ENCODE results near the gene DNAJC30.
"Not testable (repeated sequence)": the region's sequence is repeated elsewhere in the genome, so short reads cannot be mapped to it uniquely, and the experiment has no call there.

The DNAJC30 gene

DNA sequence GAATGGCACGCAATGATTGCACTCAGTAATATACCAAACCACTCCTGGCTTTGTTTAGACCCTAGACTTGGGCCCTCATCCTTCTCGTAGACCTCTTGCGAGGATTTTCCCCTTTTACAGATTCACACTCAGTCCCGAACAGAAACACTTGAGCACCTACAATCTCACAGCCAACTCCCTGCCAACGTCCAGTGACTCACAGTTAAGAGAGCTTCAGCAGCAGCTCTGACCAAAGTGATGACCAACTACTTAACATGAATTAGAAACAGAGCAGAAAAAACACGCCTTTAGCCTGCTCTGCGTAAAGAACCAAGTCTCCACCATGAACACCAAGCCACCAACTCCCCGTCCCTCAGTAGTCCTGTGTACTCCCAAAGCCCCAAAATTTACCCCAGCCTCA lies 2.2 kb downstream of the DNAJC30 start:
- no peak for DNase-seq (ENCODE audit: low read depth)

DNA sequence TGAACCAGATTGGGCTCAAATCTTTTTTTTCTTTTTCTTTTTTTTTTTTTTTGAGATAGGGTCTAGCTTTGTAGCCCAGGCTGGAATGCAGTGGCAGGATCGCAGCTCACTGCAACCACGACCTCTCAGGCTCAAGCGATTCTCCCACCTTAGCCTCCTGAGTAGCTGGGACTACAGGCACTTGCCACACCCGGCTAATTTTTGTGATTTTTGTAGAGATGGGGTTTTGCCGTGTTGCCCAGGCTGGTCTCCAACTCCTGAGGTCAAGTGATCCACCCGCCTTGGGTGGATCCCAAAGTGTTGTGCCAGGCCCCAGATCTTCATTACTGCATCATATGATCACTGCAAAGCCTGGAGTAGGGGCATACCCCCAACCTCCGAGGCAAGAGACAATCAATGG lies 2.8 kb downstream of the DNAJC30 start:
- DNase-seq (ENCODE audit: low read depth) = no peak

DNA sequence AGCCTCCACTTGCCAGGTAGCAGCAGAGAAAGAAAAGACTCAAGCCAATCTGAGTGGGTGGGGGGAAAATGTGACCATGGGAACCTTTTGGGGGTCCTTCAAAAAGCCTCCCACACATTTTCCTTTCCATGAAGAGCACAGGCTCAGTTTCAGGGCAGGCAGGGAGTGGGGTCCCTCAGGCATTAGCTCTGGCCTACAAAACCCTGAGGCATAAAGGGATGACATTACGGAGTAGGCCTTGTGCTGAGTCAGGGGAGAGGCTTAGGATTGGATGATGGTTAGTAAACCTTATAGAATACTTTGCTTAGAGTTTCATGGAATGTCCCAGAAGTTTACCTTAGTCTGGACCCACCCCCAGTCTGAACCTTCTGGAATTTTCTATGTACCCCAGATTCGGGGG lies 3.5 kb downstream of the DNAJC30 start:
- no peak for DNase-seq (ENCODE audit: low read depth)

DNA sequence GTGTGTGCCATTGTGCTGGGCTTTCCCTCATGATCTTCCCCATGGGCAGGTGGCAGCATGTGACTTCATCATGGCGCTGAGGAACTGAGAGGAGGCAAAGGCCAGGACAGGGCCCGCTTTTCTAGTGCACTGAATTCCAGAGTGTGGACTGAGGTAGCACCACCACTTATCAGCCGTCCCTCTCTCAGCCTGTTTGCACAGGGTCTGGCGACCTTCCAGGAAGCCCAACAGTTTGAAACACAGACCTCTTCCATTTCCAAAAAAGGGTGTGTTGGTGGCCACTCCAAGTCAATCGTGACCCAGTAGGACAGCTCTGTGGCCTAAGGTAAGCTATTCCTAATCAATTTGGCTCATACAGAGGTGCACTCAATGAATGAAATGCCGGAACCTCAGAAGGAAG lies 4.4 kb downstream of the DNAJC30 start:
- DNase-seq (ENCODE audit: low read depth) = no peak

DNA sequence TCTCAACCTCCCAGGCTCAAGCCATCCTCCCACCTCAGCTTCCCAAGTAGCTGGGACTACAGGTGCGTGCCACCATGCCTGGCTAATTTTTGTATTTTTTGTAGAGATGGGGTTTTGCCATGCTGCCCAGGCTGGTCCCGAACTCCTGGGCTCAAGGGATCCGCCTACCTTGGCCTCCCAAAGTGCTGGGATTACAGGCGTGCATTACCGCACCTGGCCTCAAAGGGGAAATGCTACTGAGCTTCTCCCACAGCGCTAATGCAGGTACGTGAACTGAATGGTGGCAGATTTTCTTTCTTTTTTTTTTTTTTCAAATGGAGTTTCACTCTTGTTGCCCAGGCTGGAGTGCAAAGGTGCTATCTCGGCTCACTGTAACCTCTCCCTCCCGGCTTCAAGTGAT lies 7.2 kb downstream of the DNAJC30 start:
- not testable (repeated sequence) for DNase-seq (ENCODE audit: low read depth)

DNA sequence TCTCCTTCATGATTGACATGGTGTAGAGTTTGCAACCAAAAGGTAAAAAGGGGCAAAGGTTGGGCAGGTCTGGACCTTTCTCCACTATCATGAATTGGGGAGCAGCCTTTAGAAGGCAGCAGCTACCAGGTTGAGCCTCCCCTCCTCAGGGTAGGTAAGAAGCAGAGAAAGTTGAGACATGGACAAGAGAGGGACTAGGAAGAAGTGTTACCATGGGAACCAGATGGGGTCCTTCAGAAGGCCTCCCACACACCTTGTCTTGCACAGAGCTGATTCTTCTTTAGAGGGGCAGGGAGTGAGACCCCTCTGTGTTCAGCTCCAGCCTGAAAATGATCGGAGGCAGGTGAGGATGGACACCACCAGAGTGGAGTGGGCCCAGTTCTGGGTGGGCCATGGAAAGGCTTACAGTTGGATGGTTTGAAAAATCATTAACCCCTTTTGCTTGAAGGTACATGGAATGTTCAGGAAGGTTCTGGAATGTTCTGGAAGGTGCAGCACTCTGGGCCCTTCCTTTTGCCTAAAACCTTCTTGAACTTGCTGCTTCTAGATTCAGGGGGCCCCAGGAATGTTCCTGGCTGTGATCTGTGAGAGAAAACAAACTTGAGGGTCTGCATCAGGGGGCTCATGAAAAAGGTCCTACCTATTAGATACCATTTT lies 8.7 kb downstream of the DNAJC30 start:
- DNase-seq (ENCODE audit: low read depth) = no peak

DNA sequence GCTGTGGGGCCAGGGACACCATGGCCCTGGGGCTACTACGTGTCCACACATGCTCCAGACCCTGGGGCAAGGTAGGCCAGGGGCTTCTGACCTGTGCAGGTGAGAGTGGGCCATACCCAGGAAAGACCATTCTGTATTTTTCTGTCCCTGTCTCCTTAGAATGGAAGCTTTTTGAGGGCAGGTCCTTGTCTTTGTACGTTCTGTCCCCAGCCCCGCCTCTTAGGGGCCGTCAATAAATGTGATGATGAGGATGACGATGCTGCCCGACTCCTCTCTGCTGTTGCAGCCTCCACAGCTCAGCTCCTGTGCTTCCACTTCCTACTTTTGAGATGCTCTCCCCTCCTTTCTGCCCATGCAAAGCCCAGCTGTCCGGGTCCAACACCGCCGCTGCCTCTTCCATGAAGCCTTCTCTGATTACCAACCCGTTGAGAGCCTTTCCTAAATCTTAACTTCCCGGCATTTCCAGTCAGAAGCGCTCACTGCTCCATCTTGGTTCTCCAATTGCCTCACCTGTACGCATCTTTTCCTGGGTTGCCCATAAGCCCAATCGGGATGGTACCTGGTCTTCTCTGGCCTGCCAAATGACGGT lies 11.3 kb downstream of the DNAJC30 start:
- no peak for DNase-seq (ENCODE audit: low read depth)

DNA sequence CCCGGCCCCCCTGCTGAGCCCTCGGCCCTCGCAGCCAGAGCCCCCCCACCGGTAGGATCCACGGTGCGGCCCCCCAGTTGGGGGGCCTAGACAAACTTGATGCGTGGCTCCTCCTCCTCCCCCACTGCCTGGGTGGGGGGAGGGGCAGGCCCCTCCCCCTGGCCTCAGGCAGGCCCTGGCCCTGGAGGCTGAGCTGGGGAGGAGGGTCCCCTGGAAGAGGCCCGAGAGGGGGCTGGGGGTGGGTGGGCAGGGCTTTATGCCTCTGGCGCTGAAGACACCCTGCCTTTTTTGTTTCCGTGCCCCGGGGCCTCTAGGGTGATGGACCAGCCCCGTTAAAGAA lies 12.0 kb downstream of the DNAJC30 start:
- DNase-seq (ENCODE audit: low read depth) = no peak

DNA sequence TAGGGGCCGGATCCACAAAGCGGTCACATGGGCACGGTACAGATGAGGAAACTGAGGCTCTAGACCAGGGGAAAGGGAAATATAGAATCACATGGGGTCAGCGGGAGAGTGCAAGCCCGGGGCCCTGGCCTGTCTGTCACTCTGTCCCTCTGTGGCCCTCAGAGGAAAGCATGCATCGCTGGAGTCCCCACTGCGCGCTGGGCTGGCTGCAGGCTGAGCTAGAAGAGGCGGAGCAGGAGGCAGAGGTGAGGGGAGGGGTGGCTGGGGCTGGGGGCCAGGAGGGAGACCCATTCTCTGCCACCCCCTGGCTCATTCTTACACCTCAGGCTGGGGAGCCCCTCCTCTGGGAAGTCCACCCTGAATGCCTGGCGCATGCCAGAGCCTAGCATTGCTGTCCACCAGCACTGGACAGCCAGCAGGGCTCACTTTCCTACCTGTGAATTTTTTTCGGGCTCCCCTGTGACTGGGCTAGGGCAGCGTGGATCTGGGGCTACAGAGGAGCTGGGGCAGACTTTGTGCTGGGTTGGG lies 13.3 kb downstream of the DNAJC30 start:
- DNase-seq (ENCODE audit: low read depth) = no peak

DNA sequence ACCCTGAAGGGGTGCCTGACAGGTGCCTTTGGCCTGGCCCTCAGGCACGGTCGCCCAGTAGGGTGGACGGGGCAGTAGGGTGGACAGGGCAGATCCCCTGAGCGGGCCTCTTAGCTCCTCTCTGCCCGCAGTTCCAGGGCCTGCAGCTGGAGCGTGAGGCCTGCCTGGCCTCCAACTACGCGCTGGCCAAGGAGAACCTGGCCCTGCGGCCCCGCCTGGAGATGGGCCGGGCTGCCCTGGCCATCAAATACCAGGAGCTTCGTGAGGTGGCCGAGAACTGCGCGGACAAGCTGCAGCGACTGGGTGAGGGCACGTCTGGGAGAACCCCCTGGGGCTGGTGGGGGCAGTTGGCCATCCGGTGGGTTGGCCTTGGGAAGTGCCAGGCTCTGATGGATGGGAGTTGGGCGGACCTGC lies 14.0 kb downstream of the DNAJC30 start:
- DNase-seq (ENCODE audit: low read depth) = no peak

DNA sequence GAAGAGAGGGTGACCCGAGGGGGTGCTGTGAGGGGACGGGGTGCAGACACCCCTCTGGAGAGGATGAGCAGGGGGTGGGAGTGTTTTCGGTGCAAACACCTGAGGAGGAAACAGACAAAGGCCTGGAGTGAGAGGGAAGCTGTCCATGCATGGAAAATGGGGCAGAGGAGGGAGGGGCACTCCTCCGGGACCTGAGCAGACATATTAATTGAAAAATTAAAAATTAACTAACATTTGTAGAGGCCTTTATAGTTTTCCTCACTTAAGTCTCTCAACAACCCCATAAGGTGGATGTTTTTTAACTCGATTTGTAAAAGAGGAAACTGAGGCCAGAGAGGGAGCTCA lies 14.4 kb downstream of the DNAJC30 start:
- no peak for DNase-seq (ENCODE audit: low read depth)

DNA sequence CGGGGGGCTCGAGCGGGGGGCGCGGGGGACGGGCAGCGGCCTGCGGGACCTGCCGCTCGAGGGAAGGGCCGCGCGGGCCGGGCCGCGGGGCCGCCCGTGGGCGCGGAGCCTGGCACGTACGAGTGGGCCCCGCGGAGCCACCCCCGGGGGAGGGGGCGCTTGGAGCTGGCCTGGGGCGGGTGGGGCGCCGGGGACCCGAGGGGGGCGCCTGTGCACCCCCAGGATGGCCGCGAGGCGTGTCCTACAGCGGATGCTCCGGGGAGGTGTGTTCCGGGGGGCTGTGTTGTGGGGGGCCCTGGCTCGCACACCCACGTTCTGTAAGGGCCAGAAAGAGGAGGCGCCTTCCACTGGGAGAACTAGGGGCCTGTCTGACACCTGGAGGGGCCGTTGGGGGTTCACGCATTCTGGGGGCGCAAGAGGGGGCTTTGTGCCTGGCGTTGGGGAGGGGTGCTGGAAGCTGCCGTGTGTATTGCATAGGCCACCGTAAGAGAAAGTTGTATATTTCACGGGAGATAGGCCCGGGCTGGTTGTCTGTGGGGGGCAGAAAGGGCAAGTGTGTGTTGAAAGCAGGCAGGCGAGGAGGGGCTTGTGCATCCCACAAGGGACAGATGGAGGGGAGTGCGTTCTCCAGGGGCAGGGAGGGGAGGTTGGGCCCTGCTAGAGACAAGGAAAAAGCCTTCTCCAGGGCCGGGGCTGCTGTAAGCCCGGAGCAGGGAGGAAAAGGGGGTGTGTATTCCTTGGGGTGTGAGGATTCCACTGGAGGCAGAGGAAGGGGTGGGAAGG lies 15.0 kb downstream of the DNAJC30 start:
- DNase-seq (ENCODE audit: low read depth) = no peak

DNA sequence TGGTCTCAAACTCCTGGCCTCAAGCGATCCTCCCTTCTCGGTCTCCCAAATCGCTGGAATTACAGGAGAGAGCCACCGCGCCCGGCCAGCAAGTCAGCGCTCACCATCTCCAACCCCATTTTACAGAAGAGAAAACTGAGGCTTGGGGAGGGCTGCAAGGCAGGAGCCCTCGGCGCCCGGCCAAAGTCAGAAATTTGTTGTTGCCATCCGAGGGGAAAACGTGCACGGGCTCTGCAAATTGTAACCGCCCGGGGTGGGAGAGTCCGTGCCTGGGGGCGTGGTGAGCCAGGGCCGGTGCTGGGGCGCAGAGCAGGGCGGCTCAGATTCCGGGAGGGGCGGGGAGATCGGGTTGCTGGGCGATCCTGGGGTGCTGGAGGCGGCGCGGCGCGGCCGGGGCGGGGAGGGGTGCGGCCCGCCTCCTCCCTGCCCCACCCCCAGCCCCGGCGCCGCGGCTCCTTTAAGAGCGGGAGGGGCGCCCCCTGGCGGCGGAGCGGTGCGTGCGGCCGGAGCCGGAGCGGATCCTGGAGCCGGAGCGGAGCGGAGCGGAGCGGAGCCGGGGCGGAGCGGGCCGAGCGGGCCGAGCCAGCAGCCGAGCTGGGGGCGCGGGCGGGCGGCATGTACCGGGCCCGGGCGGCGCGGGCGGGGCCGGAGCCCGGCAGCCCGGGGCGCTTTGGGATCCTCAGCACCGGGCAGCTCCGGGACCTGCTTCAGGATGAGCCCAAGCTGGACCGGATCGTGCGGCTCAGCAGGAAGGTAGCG lies 15.7 kb downstream of the DNAJC30 start, which contains the start of gene VPS37D:
TSS of gene VPS37D (plus strand) at position 488 of the 759 bp plus-strand sequence. CDS start at position 616, 128 bp downstream.
- peak; percentile 85 for DNase-seq (ENCODE audit: low read depth)

DNA sequence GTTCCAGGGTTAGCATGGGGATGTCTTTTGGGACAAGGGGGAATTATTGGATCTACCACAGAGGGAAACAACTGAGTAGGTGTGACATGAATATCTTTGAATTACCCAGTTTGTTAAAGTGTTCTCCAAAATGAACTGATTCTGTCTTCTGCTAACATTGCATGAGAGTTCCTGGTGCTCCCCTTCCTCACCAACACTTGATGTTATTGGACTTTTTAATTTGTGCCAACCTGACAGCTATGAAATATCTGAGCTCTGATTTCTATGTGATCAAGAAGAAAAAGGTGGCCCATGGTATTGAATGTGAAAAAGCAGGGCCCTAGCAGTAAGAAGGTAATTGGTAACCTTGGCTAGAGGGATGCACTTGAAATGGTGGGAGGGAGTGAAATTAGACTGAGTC lies 20.2 kb downstream of the DNAJC30 start:
- no peak for DNase-seq (ENCODE audit: low read depth)

DNA sequence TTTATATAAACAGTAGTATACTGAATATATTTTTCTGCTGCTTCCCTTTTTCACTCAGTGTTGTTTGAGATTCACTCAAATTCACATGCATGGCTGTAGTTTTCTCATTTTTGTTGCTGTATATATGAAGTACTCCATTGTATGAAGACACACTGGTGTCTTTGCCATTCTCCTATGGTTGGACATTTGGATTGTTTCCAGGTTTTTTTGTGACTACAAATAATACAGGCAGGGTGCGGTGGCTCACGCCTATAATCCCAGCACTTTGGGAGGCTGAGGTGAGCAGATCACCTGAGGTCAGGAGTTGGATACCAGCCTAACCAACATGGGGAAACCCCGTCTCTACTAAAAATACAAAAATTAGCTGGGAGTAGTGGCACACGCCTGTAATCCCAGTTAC lies 22.7 kb downstream of the DNAJC30 start:
- DNase-seq (ENCODE audit: low read depth) = not testable (repeated sequence)

DNA sequence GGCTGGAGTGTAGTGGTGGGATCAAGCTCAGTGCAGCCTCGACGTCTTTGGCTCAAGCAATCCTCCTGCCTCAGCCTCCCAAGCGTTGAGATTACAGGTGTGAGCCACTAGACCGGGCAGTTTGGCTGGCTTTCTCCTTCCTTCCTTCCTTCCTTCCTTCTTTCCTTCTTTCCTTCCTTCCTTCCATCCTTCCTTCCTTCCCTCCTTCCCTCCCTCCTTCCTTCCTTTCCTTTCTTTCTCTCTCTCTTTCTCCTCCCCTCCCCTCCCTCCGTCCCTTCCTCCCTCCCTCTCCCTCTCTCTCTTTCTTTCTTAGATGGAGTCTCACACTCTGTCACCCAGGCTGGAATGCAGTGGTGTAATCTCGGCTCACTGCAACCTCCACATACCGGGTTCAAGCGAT lies 23.3 kb downstream of the DNAJC30 start:
- no peak for DNase-seq (ENCODE audit: low read depth)

DNA sequence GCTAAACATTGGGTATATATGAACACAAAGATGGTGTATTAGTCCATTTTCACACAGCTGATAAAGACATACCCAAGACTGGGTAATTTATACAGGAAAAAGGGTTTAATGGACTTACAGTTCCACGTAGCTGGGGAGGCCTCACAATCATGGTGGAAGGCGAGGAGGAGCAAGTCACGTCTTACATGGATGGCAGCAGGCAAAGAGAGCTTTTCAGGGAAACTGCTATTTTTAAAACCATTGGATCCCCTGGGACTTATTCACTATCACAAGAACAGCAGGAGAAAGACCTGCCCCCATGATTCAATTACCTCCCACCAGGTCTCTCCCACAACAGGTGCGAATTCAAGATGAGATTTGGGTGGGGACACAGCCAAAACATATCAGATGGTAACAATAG lies 27.9 kb downstream of the DNAJC30 start:
- DNase-seq (ENCODE audit: low read depth) = not testable (repeated sequence)

DNA sequence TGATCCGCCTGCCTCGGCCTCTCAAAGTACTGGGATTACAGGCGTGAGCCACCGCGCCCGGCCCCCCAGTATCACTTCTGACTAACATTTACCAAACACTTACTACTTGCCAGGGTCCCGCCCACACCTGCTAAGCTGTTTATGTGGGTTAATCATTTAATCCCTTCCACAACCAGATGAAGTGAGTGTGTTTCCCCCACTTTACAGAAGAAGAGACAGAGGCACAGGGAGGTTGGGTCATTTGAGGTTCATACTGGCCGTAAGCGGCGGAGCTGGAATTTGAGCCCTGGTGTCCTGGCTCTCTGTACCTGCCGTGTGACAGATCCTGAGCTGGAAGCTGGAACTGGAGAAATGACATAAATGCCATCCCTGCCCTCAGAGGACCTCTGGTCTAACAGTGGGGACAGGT lies 30.7 kb downstream of the DNAJC30 start:
- DNase-seq (ENCODE audit: low read depth) = no peak

DNA sequence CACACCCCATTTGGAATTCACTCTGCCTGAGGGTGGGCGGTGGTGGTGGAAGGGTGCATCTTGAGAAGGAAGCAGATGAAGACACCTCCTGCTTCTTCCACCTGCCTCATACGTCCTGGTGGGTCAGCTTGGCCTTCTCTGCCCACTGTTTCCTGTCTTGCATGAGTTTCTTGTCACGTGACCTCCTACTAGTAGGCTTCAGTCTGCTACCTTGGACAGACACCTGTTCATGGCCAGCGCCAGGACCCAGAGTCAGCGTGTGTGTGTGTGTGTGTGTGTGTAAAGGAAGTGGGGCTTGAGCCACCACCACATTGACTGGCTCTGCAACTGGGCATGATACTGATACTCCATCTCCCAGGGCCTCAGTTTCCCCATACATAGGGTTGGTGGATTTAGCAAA lies 32.7 kb downstream of the DNAJC30 start:
- DNase-seq (ENCODE audit: low read depth) = no peak

DNA sequence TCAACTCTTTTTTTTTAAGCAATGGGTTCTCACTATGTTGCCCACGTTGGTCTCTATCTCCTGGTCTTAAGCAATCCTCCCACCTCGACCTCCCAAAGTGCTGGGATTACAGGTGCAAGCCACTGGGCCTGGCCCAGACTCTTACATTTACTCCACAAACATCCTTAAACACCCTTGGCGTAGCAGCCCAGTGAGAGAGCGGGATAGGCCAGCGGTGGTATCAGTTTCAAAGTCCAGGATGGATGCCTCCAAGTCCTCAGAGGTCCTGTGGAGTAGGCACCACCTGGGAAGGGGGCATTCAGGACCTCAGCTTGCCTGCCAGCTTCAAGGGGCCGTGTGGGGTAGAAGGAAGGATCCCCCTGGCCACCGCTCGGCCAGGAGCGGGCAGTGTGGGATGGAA lies 33.7 kb downstream of the DNAJC30 start:
- no peak for DNase-seq (ENCODE audit: low read depth)

DNA sequence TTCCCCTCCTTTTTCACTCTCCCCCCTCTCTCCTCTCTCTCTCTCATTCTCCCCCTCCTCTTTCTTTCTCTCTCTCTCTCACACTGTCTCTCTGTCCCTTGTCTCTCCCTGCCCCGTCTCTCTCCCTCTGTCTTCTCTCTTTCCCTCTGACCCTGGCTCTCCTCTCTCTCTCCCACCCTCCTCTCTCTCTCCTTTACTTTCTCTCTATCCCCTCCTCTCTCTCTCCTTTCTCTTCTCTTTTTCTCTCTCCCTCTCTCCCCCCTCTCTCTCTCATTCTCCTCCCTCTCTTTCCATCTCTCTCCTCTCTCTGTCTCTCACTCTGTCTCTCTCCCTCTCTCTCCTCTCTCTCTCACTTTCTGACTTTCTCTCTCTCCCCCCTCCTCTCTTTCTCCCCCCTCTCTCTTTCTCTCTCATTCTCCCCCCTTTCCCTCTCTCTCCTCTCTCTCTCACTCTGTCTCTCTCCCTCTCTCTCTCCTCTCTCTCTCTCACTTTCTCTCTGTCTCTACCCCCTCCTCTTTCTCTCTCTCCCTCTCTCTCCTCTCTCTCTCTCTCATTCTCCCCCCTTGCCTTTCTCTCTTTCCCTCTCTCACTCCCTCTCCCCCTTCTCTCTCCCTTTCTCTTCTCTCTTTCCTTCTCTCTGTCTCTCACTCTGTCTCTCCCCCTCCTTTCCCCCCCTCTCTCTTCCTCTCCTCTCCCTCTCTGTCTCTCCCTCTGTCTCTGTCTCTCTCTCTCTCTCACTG lies 34.5 kb downstream of the DNAJC30 start:
- no peak for DNase-seq (ENCODE audit: low read depth)

Data from fibroblast of gingiva (primary cell).